HepG2 (cell line): ENCODE measurements around the gene VSNL1. TPM values are rescaled to one million over a fixed set of nuclear protein-coding genes. Genes with fewer than 3 reads are reported as not detected.

Experiments
- AHDC1 ChIP-seq: sonication (generic); formaldehyde crosslinking; IDR thresholded peaks from 2 replicates; pipeline ENCODE4 v1.5.1; 2020; ENCODE audit warnings: mild to moderate bottlenecking, missing genetic modification reagents, borderline replicate concordance
- ARID5B ChIP-seq: IDR thresholded peaks from 2 replicates; pipeline ENCODE4 v1.4.0; 2020; ENCODE audit warnings: mild to moderate bottlenecking, missing genetic modification reagents
- ARNT ChIP-seq: fragments of 450-650 bp; IDR thresholded peaks from 2 replicates; pipeline ENCODE4 v1.6.1; 2017
- FOXA3 ChIP-seq: IDR thresholded peaks from 2 replicates; pipeline ENCODE4 v1.6.1; 2016; ENCODE audit warnings: missing genetic modification reagents, missing compliant biosample characterization
- NFAT5 ChIP-seq: sonication (generic); formaldehyde crosslinking; IDR thresholded peaks from 2 replicates; pipeline ENCODE4 v1.4.0; 2020; ENCODE audit warnings: missing genetic modification reagents
- SOX5 ChIP-seq: IDR thresholded peaks from 2 replicates; pipeline ENCODE4 v1.6.1; 2016; ENCODE audit warnings: borderline replicate concordance
- TEAD3 ChIP-seq: optimal IDR thresholded peaks from 2 replicates; pipeline ENCODE3; 2016; ENCODE audit warnings: borderline replicate concordance
- TGIF2 ChIP-seq: IDR thresholded peaks from 2 replicates; pipeline ENCODE4 v1.6.1; 2016; ENCODE audit warnings: control low read depth, missing compliant biosample characterization
- ZBTB7B ChIP-seq: sonication (generic); formaldehyde crosslinking; IDR thresholded peaks from 2 replicates; pipeline ENCODE4 v1.4.0; 2020; ENCODE audit warnings: missing genetic modification reagents
- ZMYM2 ChIP-seq: sonication (generic); formaldehyde crosslinking; IDR thresholded peaks from 2 replicates; pipeline ENCODE4 v1.8.0; 2022; ENCODE audit warnings: mild to moderate bottlenecking, missing genetic modification reagents
- ZNF44 ChIP-seq: sonication (generic); formaldehyde crosslinking; IDR thresholded peaks from 2 replicates; pipeline ENCODE4 v1.5.1; 2020; ENCODE audit warnings: mild to moderate bottlenecking, missing genetic modification reagents
- ZNF629 ChIP-seq: sonication (generic); formaldehyde crosslinking; conservative IDR thresholded peaks from 2 replicates; pipeline ENCODE4 v1.5.0; 2020; ENCODE audit warnings: missing genetic modification reagents
- ZSCAN31 ChIP-seq: sonication (generic); formaldehyde crosslinking; IDR thresholded peaks from 2 replicates; pipeline ENCODE4 v1.5.0; 2020; ENCODE audit warnings: low read depth, mild to moderate bottlenecking, missing genetic modification reagents
- polyA plus RNA-seq, 8 experiments: library from polyadenylated mRNA; depleted of rRNA in 3 of 8; stranded (reverse) in 7 of 8; unstranded in 1 of 8; fragments of >200 nt; fragmentation: Illumina TruSeq in 4 of 8; extraction: Trizol in 4 of 8; gene quantifications; 2 replicates each; pipeline versions ENCODE4 v1.2.1 to v1.2.3, GENCODE V29; 2011 to 2016; ENCODE audit warnings: low read depth in 4 of 8, missing spikeins in 1 of 8, mixed read lengths in 1 of 8; ENCODE audit not compliant: insufficient read depth in 1 of 8
- total RNA-seq, 5 experiments: library from RNA; depleted of rRNA; stranded (reverse); fragments of >200 nt; fragmentation: Illumina TruSeq; extraction: Trizol; gene quantifications; 2 replicates each; pipeline ENCODE4 v1.2.3, GENCODE V29; 2016; ENCODE audit warnings: low read depth in 1 of 5
- TF ChIP-seq, protein P1 (sequence below): sonication (generic); formaldehyde crosslinking; IDR thresholded peaks from 2 replicates; pipeline ENCODE4 v1.8.0; 2022; ENCODE audit warnings: missing genetic modification reagents, mild to moderate bottlenecking, borderline replicate concordance

VSNL1 gene
- total and polyA plus RNA-seq, 2 of the 13 experiments (the other 11 are each of a cell fraction or from before 2014, with no cell fraction given), result 63.2 to 95.9 TPM

DNA sequence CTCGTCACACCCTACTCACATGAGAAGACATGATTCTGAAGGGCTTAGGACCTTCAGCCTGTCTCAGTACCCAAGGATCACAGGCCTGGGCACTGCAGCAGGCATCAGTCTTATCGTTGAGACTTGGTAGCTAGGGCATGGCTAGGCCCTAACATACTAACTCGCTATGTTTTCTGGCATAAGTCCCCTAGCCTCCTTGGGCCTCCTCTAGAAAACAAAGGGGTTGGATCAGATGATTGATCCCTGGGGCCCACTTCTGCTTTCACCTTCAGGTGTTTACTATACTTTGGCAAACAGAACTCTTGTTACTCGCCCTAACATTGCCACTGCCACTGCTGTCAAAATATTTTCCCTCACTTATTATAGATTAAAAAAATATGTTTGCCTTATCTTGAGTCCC, 44.2 kb downstream of the VSNL1 start (continued):
- TF ChIP-seq NFAT5 (CRISPR knock-in tag), result no peak
- no peak for TF ChIP-seq TGIF2
- TF ChIP-seq, protein P1, sequence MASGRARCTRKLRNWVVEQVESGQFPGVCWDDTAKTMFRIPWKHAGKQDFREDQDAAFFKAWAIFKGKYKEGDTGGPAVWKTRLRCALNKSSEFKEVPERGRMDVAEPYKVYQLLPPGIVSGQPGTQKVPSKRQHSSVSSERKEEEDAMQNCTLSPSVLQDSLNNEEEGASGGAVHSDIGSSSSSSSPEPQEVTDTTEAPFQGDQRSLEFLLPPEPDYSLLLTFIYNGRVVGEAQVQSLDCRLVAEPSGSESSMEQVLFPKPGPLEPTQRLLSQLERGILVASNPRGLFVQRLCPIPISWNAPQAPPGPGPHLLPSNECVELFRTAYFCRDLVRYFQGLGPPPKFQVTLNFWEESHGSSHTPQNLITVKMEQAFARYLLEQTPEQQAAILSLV (CRISPR knock-in tag), result no peak
- no peak for TF ChIP-seq ZSCAN31 (CRISPR knock-in tag)
- TF ChIP-seq FOXA3, result peak; percentile 17; the same call in 1 of the 2 replicates
- no peak for TF ChIP-seq TEAD3 (CRISPR knock-in tag)
- no peak for TF ChIP-seq AHDC1 (CRISPR knock-in tag)
- peak; percentile 44; the same call in 1 of the 2 replicates for TF ChIP-seq SOX5 (CRISPR knock-in tag)
- peak; percentile 43; the same call in 1 of the 2 replicates for TF ChIP-seq ARID5B
- TF ChIP-seq ZBTB7B, result no peak
- TF ChIP-seq ZMYM2, result no peak
- no peak for TF ChIP-seq ZNF629 (CRISPR knock-in tag)
- TF ChIP-seq ZNF44 (CRISPR knock-in tag), result no peak
- no peak for TF ChIP-seq ARNT
